HG02840 (cell line): ENCODE measurements around the gene VSTM2L.

ENCODE experiments used
- ATAC-seq: cut with Tn5 transposase; IDR thresholded peaks from one replicate; pipeline ENCODE4 v1.9.1; 2021; ENCODE audit warnings: mild to moderate bottlenecking, moderate library complexity, moderate number of reproducible peaks; ENCODE audit not compliant: unreplicated experiment, low FRiP score

Gene VSTM2L

DNA sequence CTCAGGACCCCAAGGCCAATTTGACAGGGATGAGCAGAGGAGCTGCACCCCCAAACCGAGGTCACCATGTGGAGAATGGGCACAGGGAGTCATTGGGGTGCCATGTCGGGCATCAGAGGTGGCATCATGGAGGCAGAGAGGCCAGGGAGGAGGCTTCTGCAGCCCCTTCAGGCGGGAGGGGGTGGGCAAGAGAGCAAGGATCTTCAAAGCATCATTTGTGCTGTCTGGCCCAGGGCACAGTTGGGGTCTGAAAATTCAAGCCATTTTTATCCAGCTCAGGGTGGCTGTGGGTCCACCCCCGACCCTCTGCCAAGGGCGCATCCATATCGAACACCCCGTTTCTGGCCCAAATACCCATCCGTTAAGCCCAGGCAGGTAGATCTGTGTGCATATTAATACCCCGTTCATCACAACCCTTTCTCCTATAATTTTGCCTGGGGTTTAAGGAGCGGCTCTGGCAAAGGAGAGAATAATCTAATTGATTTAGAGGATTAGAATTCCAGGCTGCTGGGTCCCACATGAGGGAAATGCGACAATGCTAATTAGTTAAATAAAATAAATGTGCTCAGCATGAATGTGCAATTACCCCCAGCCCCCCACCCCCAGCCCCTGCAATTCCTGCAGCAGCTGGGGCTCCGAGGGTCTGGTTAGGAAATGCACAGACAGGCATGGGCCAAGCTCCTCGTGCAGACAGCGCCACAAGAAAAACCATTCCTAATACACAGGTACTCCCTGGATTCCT is 31.9 kb downstream of the VSTM2L start:
- ATAC-seq, result no peak

DNA sequence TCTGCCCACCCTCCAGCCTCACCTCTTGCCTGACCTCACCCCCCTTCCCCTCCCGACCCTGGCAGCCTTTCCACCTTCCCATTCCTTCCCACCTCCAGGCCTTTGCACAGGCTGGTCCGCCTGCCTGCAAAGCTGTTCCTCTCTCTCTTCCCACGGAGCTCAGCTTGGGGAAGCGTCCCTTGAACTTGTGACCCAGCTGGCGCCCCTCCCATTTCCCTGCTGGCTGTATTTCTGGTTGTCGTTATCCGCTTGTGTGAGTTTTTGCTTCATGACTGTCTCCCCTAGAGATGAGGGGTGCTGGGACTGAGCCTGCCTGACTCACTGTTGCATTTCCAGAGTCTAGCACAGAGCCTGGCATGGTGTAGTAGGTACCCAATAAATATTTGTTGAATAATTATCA is 32.5 kb downstream of the VSTM2L start:
- no peak for ATAC-seq

DNA sequence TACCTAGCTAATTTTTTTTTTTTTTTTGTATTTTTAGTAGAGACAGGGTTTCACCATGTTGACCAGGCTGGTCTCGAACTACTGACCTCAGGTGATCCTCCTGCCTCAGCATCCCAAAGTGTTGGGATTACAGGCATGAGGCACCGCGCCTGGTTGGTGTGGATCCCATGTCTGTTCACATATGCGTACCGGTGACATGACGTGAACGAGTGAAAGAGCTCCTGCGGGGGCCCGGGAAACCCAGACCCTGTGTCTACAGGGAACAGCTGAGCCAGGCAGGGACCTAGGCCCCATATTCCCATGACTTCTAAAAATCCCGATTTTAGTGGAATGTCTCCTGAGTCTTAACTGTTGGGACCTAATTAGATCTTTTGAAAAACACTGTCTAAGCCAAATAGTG is 33.1 kb downstream of the VSTM2L start:
- no peak for ATAC-seq

DNA sequence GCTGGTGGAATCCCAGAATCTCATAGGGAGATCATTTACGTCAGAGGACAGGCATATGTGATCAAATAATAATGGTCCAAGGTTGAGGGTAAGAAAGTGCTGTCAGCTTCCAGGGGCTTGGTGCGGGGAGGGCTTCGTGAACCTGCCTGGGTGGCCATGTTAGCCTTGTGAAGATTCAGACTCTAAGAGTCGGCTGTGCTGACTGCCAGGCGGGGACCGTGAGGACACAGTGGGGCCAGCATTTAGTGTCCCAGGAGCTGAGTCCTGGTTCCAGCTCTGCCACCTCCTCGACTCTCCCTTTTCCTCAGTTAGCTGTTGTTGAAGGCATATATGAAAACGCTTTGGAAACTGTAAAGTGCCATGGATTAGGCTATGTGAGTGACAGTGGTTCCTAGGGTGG is 33.5 kb downstream of the VSTM2L start:
- no peak for ATAC-seq

DNA sequence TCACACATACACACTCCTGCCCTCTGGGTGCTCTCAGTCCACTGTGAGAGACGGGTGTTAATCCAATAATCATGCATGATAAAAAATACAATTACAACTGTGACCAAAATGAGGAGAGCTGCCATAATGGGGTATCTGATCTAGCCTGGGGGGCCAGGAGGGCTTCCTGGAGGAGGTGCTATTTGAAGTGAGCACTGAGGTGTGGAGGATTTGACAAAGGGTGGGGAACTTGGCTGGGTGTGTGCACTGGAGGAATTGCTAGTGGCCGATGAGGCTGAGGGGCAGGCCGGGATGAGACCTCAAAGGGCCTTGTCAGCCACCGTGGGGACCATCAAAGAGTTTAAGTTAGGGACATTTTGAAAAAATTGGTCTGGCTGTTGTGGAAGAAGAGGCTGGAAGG is 34.8 kb downstream of the VSTM2L start:
- no peak for ATAC-seq

DNA sequence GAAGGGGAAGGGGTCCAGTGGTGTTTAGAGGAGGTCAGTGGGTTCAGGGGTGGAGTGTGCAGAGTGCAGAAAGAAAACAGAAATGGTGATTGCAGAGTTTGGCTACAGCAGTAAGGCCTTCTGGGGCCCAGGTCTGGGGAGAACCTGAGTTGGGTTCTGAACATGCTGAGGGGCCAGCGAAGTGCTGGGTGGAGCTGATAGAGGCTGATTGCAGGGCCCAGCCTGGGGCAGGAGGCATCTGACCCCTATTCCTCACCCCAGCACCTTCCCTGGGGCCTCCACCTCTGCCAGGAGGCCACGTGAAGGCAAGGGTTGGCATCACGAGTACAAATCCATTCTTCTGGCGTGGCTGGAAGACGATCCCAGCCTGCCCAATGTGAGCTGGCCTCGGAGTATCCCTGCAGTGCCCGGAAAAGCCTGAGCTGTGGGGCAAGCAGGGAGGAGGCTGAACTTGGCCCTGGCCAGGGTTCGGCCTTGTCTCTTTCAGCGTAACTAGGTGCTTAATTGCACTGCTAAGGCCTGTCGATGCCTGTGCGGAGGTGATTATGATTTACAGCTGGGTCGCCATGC is 35.3 kb downstream of the VSTM2L start:
- no peak for ATAC-seq

DNA sequence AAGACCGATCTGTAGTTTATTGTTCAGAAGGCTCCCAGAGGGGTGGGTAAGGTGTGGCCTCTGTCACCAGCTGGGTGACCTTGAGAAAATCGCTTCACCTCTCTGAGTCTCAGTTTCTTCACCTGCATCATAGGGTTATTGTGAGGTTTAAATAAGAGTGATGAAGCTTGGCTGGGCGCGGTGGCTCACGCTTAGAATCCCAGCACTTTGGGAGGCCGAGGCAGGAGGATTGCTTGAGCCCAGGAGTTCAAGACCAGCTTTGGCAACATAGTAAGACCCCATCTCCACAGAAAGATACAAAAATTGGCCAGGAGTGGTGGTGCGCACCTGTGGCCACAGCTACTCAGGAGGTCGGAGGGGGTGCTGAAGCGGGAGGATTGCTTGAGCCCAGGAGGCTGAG is 36.0 kb downstream of the VSTM2L start:
- no peak for ATAC-seq

DNA sequence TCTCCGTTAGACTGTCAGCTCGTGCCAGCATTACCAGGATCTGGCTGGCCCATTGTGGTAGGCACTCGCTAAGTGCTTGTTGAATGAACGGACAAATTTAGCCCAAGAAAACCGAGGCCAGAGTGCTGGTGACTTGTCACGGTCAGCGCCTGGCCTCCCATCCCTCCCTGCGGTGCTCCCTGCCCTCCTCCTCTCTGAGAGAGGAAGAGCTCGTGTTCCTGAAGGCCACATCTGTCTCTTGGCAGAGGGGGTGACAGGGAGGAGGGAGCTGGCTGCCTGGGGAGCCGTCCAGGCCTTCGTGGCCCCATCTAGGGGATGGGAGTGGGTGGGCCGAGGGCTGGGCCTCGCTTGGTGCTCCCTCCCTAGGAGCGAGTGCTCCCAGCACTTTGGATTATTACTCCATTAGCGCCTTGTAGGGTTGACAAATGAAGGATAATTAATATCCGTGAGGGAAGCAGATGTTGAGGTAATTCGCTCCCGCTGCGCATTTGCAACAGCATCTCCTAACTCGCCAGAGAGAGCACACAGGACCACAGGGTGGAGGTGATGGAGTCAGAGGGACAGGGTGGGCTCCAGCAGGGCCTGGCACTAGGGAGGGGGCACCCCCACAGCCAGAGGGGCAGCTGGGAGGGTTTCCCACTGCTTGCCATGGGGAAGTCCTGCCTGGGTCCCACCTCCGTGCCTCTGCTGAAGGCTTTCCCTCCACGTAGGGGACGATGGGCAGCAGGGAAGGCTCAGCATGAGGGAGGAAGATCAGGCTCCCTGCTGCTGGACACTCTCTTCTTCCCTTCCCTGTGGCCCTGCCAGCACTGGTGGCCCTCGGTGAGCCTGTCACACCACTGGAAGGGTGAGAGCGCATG is 37.0 kb downstream of the VSTM2L start:
- no peak for ATAC-seq

DNA sequence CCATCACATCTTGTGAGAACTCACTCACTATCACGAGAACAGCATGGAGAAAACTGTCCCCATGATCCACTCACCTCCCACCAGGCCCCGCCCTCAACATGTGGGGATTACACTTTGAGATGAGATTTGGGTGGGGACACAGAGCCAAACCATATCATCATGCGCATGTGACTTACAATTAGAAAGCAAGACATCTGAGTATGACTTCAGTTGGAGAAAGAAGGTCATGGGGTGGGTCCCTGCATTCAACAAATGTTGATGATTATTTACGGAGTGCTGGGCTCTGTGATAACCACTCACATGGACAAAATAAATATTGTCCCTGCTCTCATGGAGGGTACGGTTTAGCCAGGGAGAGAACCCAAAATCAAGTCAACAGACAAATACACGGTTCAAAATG is 37.9 kb downstream of the VSTM2L start:
- ATAC-seq, result no peak

DNA sequence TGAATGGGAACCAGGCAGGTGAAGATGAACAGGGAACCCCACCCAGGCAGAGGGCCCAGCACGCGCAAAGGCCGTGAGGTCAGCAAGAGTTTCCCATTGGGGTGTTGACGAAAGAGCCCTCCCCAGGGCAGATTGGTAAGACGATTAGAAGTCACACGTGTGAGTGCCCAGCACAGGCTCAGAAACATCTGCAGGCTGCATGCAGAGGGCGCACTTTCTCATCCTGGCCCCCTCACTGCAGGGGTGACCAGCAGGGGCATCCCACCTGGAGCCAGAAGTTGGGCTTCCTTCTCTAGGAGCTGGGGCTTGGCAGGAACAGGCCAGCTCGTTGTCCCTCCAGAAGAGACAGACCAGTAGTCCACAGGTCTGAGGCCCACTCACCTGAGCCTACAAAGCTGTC is 38.4 kb downstream of the VSTM2L start:
- ATAC-seq, result no peak

DNA sequence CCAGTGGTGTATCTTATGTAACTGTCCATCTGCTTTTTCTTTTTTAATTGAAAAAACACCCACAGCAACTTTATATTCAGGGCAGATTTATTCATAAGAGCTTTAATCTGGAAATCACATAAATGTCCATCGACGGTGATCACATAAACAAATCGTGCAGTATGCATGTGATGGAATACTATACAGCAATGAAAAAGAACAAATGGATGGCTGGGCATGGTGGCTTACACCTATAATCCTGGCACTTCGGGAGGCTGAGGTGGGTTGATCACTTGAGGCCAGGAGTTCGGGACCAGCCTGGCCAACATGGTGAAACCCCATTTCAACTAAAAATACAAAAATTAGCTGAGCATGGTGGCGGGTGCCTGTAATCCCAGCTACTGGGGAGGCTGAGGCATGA is 39.1 kb downstream of the VSTM2L start:
- ATAC-seq, result no peak

DNA sequence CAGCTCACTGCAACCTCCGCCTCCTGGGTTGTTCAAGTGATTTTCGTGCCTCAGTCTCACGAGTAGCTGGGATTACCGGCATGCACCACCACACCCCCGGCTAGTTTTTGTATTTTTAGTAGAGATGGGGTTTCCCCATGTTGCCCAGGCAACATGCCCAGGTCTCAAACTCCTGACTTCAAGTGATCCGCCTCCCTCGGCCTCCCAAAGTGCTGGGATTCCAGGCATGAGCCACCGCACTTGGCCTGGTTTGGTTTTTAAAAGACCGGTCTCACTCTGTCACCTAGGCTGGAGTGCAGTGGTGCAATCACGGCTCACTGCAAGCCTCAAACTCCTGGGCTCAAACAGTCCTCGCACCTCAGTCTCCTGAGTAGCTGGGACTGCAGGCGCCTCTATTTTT is 40.1 kb downstream of the VSTM2L start:
- no peak for ATAC-seq

DNA sequence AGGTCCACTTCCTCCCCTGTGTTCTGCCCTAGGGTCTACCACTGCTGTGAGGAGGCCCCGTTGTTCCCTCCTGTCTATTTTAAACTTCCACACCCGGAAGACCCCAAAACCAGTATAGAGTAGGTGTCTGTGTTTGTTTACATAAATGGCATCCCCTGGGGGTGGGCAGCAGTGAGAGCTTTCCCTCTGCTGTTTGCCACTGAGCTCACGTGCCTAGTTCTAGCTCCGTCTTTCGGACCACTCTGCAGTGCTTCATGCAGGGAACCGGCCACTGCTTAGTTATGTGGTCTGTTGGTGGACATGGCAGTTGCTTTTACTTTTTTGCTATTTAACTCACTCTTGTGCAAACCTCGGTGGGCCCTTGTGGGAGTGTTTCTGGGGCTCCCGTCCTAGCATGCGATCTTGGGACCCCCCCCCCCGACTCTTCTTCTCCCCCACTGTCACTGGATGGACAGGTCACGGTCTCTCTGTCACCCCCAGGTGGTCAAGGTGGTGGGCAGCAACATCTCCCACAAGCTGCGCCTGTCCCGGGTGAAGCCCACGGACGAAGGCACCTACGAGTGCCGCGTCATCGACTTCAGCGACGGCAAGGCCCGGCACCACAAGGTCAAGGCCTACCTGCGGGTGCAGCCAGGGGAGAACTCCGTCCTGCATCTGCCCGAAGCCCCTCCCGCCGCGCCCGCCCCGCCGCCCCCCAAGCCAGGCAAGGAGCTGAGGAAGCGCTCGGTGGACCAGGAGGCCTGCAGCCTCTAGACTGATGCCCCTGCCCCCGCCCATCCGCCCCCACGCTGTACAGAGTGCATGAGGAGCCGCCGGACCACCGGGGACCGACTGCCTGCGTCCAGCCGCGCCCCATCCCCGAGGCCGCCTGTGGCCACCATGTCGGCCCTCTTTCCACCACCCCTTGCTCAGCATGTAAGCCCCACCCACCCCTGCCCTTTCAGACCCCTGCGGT is 40.9 kb downstream of the VSTM2L start:
- no peak for ATAC-seq

DNA sequence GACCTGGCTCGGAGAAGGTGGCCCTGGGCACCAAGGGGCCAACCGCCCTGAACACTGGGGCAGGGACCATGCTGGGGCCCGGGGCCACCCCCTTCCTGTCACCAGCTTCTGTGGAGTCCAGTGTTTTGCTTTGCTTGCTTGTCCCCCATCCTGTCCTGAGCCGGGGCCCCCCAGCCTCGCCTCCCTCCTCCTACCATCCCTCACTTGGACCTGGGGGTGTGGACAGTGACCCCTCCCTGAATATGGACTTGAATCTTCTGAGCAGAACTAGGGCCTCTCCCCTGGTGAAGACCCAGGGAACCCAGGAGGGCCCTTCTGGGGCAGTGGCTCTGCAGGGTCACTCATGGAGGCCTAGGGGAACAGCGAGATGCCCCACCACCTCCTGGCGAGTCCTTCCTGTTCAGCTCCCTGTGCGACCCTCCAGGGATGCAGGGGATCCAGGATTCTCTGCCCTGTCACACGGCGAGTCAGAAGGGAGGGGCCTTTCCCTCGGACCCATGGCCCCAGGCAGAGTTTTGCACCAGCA is 41.6 kb downstream of the VSTM2L start:
- no peak for ATAC-seq

DNA sequence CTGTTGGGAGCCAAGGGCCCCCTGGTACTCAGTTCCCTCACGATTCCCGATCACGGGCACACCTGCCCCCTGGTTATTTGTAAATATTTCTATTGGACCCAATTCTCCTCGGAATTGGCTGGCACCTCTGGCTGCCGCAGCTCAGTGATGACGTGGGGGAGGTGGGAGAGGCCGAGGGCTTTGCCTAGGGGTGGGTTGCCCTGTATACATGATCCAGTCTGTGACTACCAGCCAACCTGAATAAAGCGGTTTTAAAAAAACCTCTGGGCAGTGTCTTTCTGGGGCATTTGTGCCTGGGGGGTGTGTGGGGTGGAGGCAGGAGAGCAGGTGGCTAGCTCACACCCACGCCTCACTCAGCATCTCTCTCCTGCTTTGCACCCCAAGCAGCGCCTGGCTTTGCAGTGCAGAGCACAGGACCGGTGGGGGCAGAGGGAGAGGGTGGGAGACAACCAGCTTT is 42.2 kb downstream of the VSTM2L start:
- ATAC-seq, result no peak

DNA sequence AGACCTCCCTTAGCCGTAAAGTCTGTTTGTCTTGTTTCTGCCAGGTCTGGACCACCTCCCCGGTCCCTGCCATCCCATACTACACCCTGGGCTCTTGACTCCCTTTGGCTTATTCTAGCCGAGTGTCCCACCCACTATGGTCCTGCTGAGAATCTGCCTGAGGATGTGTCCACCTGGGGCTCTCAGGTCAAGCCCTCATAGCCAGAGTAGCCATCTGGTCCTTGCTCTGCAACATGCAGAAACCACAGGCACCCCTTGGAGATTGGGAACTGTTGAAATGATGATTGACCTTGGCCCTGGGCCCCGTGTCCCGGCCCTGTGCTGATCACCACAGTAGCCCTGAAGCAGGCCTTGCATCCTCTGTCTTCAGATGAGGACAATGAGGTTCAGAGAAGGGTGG is 44.0 kb downstream of the VSTM2L start:
- ATAC-seq, result no peak

DNA sequence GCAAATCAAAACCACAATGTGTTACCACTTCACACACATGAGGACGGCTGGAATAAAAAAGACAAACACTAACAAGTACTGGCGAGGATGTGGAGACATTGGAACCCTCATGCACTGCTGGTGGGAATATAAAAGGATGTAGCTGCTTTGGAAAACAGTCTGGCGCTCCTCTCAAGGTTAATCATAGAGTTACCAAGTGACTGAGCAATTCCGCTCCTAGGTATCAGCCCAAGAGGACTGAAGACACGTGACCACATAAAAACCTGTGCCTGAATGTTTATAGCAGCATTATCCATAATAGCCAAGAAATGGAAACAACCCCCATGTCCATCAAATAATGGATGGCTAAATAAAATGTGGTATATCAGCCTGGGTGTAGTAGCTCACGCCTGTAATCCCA is 45.0 kb downstream of the VSTM2L start:
- ATAC-seq, result no peak

DNA sequence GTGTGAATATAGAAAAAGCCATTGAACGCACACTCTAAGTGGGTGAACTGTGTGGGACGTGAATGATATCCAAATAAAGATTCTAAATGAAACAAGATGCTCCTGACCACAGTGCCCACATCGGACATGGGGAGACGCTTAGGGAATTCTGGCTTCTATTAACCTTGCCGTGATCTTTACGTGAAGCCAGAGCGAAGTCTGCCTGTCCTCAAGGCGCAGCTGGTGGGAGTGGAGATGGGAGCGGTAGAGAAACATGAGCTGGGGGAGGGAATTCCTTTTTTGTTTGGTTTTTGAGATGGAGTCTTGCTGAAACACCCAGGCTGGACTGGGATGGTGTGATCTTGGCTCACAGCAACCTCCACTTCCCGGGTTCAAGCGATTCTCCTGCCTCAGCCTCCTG is 46.0 kb downstream of the VSTM2L start:
- ATAC-seq, result no peak

DNA sequence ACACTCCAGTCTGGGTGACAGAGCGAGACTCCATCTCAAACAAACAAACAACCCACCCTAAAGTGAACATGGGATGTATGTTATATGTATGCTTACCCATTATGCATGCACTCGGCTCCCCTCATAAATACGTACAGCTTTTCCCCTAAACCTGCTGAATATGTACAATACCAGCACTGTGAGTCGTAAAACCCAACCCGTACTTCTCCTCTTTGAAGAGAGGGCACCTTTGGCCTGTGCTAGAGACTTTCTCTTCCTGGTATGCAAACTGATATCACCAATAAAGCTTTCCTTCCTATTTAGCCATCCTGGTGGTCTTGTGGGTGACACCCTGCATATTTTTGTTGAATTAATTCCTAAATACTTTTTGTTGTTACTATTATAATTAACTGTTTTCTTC is 51.3 kb downstream of the VSTM2L start:
- no peak for ATAC-seq

DNA sequence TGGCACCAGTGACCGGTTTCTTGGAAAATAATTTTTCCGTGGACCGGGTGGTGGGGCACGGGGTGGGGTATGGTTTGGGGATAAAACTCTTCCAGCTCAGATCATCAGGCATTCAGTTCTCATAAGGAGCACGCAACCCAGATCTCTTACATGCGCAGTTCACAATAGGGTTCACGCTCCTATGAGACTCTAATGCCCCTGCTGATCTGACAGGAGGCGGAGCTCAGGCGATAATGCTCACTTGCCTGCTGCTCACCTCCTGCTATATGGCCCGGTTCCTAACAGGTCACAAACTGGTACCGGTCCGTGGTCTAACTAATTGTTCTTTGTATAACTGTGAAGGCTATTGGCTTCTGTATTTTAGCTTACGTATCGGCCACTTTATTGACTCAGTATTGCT is 51.7 kb downstream of the VSTM2L start:
- no peak for ATAC-seq
